Measurements from ENCODE around the gene SLC16A11.
"Not testable (repeated sequence)": the region's sequence is repeated elsewhere in the genome, so short reads cannot be mapped to it uniquely, and the experiment has no call there.

Gene SLC16A11

DNA sequence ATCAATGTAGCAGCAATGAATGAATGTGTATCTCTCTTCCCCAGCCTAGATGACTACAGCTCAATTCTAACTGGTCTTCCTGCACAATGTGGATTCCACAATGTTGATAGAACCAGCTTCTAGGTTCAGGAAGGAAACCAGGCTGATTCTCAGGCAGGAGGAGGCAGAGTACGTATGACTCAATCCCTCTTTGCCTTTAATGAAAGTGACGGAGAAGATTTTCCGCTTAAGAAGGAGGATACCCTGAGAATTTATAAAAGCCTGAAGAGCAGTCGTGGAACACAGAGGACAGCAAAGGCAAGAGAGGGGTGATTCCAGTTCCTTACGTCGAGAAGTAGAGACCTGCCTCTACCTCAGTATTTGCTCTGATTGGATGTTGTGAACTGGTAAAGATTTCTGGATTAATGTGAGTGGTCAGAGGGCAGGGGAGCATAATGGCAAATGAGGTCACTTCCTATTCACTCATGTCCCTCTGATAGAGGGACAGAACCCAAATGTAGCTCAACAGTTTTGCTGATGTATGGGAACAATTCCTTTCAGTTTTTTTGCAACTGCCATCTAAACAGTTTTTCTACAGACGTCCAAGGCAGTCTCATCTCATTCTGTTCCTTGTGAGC lies 15.0 kb upstream of the SLC16A11 start:
- no peak for DNase-seq (ENCODE audit: low spot score)

DNA sequence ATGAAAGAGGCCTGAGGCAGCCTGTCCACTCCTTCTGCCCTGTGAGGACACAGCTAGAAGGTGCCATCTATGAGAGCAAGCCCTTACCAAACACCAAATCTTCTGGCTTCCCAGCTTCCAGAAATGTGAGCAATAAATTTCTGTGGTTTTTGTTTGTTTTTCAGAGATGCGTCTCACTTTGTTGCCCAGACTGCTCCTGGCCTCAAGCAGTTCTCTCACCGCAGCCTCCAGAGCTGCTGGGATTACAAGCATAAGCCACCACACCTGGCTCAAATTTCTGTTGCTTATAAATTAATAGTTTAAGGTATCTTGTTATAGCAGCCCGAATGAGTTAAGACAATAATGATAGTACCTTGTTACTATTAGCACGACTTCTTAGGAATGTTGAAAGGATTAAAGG lies 12.5 kb upstream of the SLC16A11 start:
- no peak for DNase-seq (ENCODE audit: low spot score)

DNA sequence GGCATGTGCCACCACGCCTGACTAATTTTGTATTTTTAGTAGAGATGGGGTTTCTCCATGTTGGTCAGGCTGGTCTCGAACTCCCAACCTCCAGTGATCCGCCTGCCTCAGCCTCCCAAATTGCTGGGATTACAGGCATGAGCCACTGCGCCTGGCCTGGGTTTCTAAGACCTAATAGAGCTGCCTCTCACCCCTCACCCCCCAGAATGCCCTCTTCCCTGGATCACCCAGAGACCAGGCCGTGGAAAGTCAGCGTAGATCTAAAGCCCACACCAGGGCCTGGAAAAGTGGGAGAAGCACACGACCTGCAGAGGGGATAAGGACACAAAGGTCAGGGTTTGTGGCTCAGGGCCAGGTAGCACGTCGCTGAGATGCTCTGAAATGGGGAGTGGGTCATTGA lies 6.7 kb upstream of the SLC16A11 start:
- DNase-seq (ENCODE audit: low spot score) = not testable (repeated sequence)

DNA sequence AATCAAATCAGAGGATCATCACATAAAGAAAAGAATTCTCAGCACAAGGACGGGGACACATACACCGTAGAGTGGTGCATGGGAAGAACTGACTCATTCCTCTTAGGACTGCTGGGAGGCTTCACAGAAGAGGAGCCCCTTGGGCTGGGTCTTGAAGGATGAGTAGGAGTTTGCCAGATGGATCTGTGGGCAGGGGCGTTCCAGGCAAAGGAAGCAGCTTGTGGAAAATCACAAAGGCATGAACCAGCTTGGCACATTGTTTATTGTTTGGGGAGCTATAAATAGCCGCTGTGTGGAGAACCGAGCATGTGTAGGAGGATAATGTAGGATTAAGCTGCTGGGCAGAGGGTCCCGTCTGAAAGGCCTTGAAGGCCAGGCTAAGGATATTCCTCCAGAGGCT lies 5.1 kb upstream of the SLC16A11 start:
- DNase-seq (ENCODE audit: low spot score) = no peak

DNA sequence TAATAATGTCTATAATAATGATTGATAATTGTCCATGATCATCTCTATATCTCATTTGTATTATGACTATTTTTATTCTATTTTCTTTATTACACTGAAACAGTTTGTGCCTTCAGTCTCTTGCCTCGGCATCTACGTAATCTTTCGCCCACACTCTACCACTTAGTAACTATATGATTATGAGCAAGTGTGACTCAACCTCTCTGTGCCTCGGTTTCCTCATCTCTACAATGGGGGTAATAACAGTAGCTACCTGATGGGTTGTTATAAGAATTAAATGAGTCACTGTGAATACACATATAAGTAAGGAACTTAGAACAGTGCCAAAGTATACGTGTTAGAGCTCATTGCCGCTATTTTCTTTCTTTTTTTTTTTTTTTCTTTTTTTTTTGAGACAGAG lies 3.7 kb upstream of the SLC16A11 start:
- DNase-seq (ENCODE audit: low spot score) = no peak

DNA sequence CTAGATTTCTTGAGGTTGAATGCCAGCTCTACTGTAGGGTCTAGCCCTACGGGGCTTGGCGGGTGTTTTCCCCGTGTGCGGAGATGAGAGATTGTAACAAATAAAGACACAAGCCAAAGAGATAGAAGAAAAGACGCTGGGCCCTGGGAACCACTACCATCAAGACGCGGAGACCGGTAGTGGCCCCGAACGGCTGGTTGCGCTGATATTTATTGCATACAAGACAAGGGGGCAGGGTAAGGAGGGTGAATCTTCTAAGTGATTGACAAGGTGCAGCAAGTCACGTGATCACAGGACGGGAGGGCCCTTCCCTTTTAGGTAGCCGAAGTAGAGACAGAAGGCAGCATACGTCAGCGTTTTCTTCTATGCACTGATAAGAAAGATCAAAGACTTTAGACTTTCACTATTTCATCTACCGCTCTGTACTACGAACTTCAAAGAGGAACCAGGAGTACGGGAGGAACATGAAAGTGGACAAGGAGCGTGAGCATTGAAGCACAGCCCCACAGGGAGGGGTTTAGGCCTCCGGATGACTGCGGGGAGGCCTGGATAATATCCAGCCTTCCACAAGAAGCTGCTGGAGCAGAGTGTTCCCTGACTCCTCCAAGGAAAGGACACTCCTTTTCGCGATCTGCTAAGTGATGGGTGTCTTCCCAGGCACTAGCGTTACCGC lies 3.0 kb upstream of the SLC16A11 start:
- not testable (repeated sequence) for DNase-seq (ENCODE audit: low spot score)

DNA sequence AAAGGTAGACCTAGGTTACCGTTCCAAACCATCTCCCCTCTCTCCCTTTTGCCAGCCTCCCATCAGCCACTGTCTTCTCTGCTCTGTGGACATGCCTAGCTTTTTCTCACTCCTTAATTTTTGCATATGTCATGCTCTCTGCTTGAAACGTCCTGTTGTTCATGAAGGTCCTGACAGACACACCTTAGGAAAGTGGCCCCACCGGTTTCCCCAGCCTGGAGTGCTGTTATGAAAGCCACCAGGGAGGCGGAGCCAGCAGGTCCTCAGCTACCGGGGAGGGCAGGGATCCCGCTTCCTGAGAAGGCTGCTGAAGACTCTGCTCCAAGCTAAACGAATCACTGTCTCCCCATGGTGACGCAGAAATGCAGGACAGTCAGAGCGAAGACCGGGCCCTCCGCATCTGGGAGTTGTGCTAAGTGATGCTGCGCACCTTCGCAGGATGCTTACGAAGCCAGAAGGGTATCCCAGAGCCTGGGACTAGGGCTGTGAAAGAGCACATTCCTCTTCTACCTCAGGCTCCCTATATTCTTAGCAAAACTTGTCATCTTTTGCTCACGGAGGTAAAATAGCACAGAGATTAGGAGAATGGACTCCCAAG lies 2.3 kb upstream of the SLC16A11 start:
- DNase-seq (ENCODE audit: low spot score) = no peak

DNA sequence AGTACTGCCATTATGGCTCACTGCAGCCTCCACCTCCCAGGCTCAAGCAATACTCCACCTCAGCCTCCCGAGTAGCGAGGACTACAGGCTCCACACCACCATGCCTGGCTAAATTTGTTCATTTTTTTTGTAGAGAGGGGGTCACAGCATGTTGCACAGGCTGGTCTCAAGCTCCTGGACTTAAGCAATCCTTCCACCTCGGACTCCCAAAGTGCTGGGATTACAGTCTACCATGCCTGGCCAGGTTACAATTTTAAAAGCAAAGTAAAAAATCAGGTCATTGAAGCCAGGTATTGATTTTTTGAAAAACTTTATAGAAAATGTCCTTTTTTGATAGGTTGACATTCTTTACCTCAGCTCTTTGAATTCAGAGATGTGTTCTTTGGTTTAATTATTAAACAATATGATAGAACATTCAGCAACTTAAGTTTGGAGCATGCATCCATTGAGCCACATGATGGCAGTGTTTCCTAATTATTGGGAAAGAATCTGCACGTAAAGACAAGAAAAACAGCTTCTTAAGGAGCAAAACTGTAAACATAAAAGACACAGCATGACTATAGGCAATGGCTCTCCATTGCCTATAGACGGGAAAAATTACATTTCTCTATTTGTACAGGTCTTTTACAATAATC lies 1.7 kb upstream of the SLC16A11 start:
- no peak for DNase-seq (ENCODE audit: low spot score)

DNA sequence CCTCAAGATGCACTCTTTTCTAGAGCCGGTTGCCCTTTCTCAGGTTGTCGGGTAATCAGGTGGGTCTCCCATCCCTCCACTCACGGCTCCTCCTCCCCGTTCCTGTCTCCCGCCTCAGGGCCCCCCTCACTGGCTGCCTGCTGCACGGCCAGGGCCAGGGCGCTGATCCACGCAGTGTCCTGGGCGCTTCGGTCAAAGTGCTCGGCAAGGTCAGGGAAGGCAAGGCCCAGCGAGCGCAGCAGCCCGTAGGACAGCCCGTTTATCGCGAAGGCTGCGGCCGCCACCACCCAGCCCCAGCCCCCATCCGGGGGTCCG lies 753 bp downstream of the SLC16A11 start:
- DNase-seq (ENCODE audit: low spot score) = no peak

DNA sequence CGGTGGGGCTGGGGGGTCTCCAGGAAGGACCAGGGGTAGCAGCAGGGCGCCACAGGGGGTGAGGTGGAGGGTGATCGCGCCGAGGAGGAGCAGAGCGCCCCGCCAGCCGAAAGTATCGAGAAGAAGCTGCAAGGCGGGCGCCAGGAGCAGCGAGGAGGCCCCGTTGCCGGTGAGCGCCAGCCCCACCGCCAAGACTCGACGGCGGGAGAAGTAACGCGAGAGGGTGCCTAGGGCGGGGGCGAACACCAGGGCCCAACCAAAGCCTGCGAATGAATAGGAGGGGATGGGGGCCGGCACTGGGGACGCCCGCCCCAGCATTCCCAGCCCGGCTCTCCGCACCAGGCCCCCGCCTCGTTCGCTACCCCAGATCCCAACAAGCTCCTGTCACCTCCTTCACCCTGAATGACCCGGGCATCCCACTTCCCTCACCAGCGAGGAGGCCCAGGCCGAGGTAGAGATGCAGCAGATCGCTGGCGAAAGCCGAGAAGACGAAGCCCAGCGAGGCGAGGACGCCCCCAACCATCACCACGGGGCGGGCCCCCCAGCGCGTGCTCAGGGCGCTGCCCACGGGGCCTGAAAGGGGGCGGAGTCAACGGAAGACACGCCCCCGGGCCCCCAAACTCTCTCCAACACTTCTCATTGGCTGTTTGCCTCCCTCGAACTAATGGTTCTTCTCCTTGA lies 1.3 kb downstream of the SLC16A11 start:
- DNase-seq (ENCODE audit: low spot score) = no peak

DNA sequence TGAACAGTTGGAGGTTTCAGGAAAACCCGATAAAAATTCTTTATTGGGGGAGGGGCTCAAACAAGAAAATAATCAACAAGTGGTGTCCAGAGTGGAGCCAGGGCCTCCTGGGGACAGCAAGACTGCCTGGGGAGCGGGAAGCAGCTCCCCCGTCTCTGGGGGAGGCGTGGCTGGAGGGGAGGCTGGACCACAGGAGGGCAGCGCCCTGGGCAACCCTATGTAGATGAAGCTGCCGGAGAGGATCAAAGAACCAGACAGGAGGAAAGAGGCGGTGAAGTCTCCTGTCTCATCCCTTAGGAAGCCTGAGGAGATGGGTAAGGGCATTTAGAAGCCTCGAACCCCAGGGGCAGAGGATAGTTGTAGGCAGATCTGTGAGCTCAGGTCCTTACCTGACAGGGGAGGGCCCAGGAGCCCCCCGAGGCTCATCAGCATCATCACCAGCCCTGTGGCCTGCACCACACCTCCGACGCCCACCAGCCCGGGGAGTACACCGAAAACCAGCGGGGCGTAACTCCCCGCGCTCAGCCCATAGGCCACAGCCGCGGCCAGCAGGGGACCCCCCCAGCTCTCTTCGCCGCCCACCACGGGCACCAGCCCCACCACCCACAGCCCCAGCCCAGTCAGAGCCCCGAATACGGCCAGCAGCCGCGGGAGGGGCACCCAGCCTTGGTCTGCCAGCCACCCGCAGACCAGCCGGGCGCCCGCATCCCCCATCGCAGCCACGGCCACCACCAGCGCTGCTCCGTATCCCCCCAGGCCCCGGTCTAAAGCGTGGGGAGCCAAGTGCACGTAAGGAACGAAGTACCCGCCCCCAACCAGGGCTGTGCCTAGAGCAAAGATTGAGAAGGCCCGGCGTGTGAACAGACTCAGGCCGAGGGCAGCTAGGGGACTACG lies 2.0 kb downstream of the SLC16A11 start:
- no peak for DNase-seq (ENCODE audit: low spot score)

DNA sequence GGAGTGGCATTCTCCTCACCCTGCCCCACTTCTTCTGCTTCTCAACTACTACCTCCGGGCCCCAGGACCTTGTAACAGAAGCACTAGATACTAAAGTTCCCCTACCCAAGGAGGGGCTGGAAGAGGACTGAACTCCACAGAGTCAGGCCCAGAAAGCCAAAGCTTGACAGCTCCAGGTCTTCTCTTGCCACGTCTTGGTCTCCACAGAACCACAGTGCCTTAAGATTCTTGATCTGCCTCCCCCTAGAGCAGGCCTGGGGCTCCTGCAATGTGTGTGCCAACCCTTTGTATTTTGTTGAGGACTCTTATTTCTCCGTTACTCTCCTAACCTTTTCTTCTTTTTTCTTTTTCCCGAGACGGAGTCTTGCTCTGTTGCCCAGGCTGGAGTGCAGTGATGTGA lies 4.1 kb downstream of the SLC16A11 start:
- no peak for DNase-seq (ENCODE audit: low spot score)

DNA sequence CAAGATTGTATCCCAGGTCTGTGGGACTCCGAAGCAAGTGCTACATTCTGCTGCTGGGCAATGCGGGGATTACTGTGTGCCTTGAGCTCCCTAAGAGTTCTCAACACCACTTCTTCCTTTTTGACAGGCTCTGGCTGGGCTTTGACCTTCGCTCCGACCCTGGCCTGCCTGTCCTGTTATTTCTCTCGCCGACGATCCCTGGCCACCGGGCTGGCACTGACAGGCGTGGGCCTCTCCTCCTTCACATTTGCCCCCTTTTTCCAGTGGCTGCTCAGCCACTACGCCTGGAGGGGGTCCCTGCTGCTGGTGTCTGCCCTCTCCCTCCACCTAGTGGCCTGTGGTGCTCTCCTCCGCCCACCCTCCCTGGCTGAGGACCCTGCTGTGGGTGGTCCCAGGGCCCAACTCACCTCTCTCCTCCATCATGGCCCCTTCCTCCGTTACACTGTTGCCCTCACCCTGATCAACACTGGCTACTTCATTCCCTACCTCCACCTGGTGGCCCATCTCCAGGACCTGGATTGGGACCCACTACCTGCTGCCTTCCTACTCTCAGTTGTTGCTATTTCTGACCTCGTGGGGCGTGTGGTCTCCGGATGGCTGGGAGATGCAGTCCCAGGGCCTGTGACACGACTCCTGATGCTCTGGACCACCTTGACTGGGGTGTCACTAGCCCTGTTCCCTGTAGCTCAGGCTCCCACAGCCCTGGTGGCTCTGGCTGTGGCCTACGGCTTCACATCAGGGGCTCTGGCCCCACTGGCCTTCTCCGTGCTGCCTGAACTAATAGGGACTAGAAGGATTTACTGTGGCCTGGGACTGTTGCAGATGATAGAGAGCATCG lies 5.6 kb downstream of the SLC16A11 start:
- no peak for DNase-seq (ENCODE audit: low spot score)

DNA sequence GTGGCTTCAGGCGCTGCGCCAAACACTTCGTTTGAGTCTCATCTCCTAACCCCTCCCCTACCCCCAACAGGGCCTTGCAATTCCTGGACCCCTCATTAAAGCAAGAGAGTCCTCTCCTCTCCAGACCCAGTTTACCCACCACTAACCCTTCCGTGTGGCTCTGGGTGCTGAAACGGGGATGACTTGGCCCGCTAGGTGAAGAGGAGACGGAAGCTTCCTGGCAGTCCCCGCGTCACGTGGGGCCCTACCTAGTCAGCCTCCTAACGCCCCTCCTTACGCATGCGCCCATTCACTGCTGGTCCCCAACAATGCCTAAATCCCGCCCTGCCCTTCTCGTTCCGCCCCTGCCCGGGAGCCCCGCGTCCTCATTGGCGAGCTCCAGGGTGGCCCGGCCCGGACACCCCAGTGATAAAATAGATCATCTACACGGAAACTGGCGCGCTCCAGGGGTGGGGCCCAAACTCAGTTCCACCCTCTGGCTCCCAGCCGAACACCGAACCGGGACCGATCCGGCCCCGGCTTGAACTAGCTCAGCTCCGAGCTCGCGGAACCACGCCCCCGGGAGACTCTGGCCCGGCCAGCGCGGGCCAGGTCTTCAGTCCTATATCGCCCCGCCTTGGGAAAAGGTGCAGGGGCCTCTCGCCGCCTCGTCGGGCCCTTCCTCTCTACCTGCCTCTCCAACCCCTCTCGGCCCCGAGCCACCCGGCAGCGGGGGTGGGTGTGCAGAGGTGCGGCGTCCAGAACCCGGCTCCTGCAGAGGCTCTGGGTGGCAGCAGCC lies 8.1 kb downstream of the SLC16A11 start, which contains the start of gene SLC16A13:
Gene SLC16A13, plus strand, starts transcription at position 425 of the 778 bp plus-strand sequence. CDS start 368 bp downstream, outside the sequence.
- peak; percentile 91 for DNase-seq (ENCODE audit: low spot score)

DNA sequence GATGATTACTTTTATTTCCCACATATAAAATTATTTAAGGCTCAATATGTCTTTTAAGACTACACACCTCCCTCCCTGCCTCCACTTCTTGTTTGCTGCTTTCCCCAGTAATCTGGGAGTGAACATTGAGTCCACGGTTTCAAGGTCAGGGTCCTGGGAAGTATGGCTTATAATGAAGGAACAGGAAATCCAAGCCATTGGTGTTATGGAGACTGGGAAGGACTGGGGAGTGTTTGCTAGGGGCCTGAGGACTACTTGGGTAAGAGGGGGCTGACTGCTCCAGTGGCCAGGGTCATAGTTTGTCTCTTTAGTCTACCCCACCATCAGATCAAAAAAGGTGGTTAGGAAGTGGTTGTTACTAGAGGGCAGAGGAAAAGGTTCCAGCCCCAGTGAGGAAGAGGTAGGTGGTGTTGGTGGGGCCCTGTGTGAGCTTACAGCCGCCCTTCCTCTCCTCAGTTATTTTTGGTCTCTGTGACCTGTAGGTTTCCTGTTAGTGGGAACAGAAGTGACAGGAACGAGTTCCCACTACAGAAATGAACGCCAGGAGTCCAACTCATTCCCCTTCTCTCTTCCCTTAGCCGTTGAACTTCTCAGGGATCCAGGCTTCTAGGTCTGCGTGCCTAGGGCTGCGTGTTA lies 8.8 kb downstream of the SLC16A11 start:
- DNase-seq (ENCODE audit: low spot score) = no peak

DNA sequence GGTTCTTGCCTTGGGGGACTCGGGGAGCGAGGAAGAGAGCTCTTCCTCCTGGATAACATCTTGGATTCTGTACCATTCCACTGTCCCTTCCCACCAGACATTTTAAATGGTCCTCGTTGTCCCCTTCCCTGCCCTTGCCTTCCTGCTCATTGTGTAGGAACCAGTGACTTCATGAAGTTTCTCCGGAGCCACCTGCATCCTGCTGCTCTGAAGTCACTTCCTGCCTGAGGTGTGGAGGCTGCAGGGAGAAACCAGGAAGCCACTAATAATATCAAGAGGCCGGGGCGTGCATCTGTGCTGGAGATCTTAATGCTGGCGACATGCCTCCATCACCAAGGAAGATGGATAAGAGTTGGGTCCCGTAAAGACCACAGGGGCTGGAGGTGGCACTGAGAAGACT lies 14.2 kb downstream of the SLC16A11 start:
- no peak for DNase-seq (ENCODE audit: low spot score)

DNA sequence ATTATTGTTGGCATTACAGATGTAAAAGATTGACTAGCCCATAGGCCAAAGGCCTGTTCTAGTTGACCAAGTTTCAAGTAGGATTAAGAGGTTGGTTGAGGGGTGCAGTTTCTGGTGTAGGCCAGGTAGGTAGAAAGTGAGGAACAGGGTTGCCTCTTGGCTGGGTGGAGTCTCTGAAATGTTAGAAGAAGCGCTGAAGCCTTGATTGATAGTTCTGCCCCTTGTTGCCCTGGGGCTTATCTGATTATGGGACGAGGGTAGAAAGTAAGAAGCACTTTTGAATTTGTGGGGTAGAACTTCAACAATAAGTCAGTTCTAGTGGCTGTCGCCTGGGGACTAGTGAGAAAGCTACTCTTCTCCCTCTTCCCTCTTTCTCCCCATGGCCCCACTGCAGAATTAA lies 14.8 kb downstream of the SLC16A11 start:
- DNase-seq (ENCODE audit: low spot score) = no peak

DNA sequence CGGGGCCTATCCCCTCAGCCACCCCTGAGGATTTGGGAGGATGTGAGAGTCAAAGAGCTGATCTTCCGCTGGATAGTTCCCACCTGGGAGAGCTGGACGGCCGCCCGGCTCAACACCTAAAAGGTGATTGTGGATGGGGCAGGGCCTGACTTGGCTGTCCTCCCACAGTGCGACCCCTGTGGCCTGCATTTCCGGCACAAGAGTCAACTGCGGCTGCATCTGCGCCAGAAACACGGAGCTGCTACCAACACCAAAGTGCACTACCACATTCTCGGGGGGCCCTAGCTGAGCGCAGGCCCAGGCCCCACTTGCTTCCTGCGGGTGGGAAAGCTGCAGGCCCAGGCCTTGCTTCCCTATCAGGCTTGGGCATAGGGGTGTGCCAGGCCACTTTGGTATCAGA lies 16.6 kb downstream of the SLC16A11 start:
- DNase-seq (ENCODE audit: low spot score) = no peak

DNA sequence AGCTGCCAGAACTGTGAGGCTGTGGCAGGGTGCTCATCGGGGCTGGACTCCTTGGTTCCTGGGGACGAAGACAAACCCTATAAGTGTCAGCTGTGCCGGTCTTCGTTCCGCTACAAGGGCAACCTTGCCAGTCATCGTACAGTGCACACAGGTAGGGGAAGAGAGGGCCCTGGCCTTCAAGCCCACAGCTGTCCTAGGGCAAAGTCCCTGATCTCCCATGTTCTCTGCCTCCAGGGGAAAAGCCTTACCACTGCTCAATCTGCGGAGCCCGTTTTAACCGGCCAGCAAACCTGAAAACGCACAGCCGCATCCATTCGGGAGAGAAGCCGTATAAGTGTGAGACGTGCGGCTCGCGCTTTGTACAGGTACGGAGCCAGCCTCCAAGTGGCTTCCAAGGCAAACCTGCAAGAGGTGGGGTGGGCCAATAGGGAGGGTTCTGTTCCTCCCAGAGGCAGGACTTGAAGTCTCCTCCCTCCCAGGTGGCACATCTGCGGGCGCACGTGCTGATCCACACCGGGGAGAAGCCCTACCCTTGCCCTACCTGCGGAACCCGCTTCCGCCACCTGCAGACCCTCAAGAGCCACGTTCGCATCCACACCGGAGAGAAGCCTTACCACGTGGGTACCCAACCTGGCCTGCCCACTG lies 17.3 kb downstream of the SLC16A11 start:
- DNase-seq (ENCODE audit: low spot score) = no peak
